ENCODE measurements around the gene PPME1. TPM values are rescaled to one million over a fixed set of nuclear protein-coding genes. Genes with fewer than 3 reads are reported as not detected.

The PPME1 gene
- total RNA-seq, 1 donor from 2014 or later: 40.4 TPM

GRCh38 chr11:74205181-74205580 is 34.1 kb downstream of the PPME1 start:
- DNase-seq (ENCODE audit: extremely low spot score, unreplicated experiment): no peak
- Mint-ChIP-seq H3K27me3 (ENCODE audit: unreplicated experiment) (no peaks in the 10 kb centered on the region), H3K36me3 (ENCODE audit: unreplicated experiment) (peaks cover 23% of the 10 kb centered on the region), H3K4me3 (ENCODE audit: unreplicated experiment) (no peak overlapping the region), H3K9me3 (ENCODE audit: unreplicated experiment) (no peaks in the 10 kb centered on the region), H3K27ac (ENCODE audit: unreplicated experiment) (no peak overlapping the region), H3K4me1 (ENCODE audit: unreplicated experiment) (no peaks in the 10 kb centered on the region)
- TF ChIP-seq CTCF (IDR thresholded peaks at IDR 0.05): no peak

GRCh38 chr11:74206746-74207145 is 35.7 kb downstream of the PPME1 start:
- Mint-ChIP-seq H3K36me3 (ENCODE audit: unreplicated experiment) (peaks cover 32% of the 10 kb centered on the region), H3K4me3 (ENCODE audit: unreplicated experiment) (no peak overlapping the region), H3K27me3 (ENCODE audit: unreplicated experiment) (no peaks in the 10 kb centered on the region), H3K27ac (ENCODE audit: unreplicated experiment) (no peak overlapping the region), H3K9me3 (ENCODE audit: unreplicated experiment) (no peaks in the 10 kb centered on the region), H3K4me1 (ENCODE audit: unreplicated experiment) (no peaks in the 10 kb centered on the region)
- DNase-seq (ENCODE audit: extremely low spot score, unreplicated experiment): no peak
- TF ChIP-seq CTCF (IDR thresholded peaks at IDR 0.05): no peak

- no peak overlapping the region for H3K27ac Mint-ChIP-seq (ENCODE audit: unreplicated experiment)
- H3K9me3 Mint-ChIP-seq (ENCODE audit: unreplicated experiment): no peaks in the 10 kb centered on the region
- TF ChIP-seq CTCF (IDR thresholded peaks at IDR 0.05): no peak
- peaks cover 48% of the 10 kb centered on the region for H3K36me3 Mint-ChIP-seq (ENCODE audit: unreplicated experiment)
- no peaks in the 10 kb centered on the region for H3K4me1 Mint-ChIP-seq (ENCODE audit: unreplicated experiment)
- H3K27me3 Mint-ChIP-seq (ENCODE audit: unreplicated experiment): no peaks in the 10 kb centered on the region
- DNase-seq (ENCODE audit: extremely low spot score, unreplicated experiment): no peak
- H3K4me3 Mint-ChIP-seq (ENCODE audit: unreplicated experiment): no peak overlapping the region
Observed at GRCh38 chr11:74208507-74208906, 37.4 kb downstream of the PPME1 start.

- no peak for TF ChIP-seq CTCF (IDR thresholded peaks at IDR 0.05)
- peaks cover 9% of the 10 kb centered on the region for H3K9me3 Mint-ChIP-seq (ENCODE audit: unreplicated experiment)
- H3K36me3 Mint-ChIP-seq (ENCODE audit: unreplicated experiment): peaks cover 65% of the 10 kb centered on the region
- no peak for DNase-seq (ENCODE audit: extremely low spot score, unreplicated experiment)
- H3K27ac Mint-ChIP-seq (ENCODE audit: unreplicated experiment): no peak overlapping the region
- no peaks in the 10 kb centered on the region for H3K4me1 Mint-ChIP-seq (ENCODE audit: unreplicated experiment)
- no peaks in the 10 kb centered on the region for H3K27me3 Mint-ChIP-seq (ENCODE audit: unreplicated experiment)
- no peak overlapping the region for H3K4me3 Mint-ChIP-seq (ENCODE audit: unreplicated experiment)
Observed at GRCh38 chr11:74212533-74212932, 41.4 kb downstream of the PPME1 start.

- no peak for TF ChIP-seq CTCF (IDR thresholded peaks at IDR 0.05)
- H3K4me1 Mint-ChIP-seq (ENCODE audit: unreplicated experiment): no peaks in the 10 kb centered on the region
- peaks cover 12% of the 10 kb centered on the region for H3K9me3 Mint-ChIP-seq (ENCODE audit: unreplicated experiment)
- peaks cover 23% of the 10 kb centered on the region for H3K36me3 Mint-ChIP-seq (ENCODE audit: unreplicated experiment)
- DNase-seq (ENCODE audit: extremely low spot score, unreplicated experiment): no peak
- no peaks in the 10 kb centered on the region for H3K27me3 Mint-ChIP-seq (ENCODE audit: unreplicated experiment)
- H3K4me3 Mint-ChIP-seq (ENCODE audit: unreplicated experiment): no peak overlapping the region
- no peak overlapping the region for H3K27ac Mint-ChIP-seq (ENCODE audit: unreplicated experiment)
Observed at GRCh38 chr11:74220376-74220775, 49.3 kb downstream of the PPME1 start.
